HepG2 (cell line): ENCODE data around the gene SND1. TPM values are rescaled to one million over a fixed set of nuclear protein-coding genes. Genes with fewer than 3 reads are reported as not detected.

Experiments used
- ARNT2 ChIP-seq: sonication (generic); formaldehyde crosslinking; IDR thresholded peaks from 2 replicates; pipeline ENCODE4 v1.8.0; 2022; ENCODE audit warnings: mild to moderate bottlenecking, low read depth, missing genetic modification reagents, moderate library complexity
- ARNTL ChIP-seq: sonication (generic); formaldehyde crosslinking; IDR thresholded peaks from 2 replicates; pipeline ENCODE4 v1.4.0; 2020; ENCODE audit warnings: mild to moderate bottlenecking, missing genetic modification reagents
- ATF7-NPFF ChIP-seq: sonication (generic); formaldehyde crosslinking; IDR thresholded peaks from 2 replicates; pipeline ENCODE4 v1.8.1; 2023; ENCODE audit warnings: mild to moderate bottlenecking, low read depth, missing genetic modification reagents, moderate library complexity
- CTCF ChIP-seq: sonication (generic); formaldehyde crosslinking; IDR thresholded peaks from 2 replicates; pipeline ENCODE4 v1.5.0; 2020; ENCODE audit warnings: mild to moderate bottlenecking, missing genetic modification reagents, moderate library complexity
- HDAC2 ChIP-seq: sonication (generic); formaldehyde crosslinking; IDR thresholded peaks from 2 replicates; pipeline ENCODE4 v1.4.0; 2020; ENCODE audit warnings: missing genetic modification reagents
- HOXA5 ChIP-seq: sonication (generic); formaldehyde crosslinking; IDR thresholded peaks from 2 replicates; pipeline ENCODE4 v1.4.0; 2020; ENCODE audit warnings: missing genetic modification reagents
- LCORL ChIP-seq, 2 experiments: fragments of 450-650 bp in 1 of 2; sonication (generic) in 1 of 2; formaldehyde crosslinking in 1 of 2; IDR thresholded peaks; 2 replicates each; pipeline versions ENCODE4 v1.5.0 to v1.6.1; 2017 to 2020; ENCODE audit warnings: antibody characterized with exemption in 1 of 2, missing genetic modification reagents in 1 of 2
- NAIF1 ChIP-seq: sonication (generic); formaldehyde crosslinking; IDR thresholded peaks from 2 replicates; pipeline ENCODE4 v1.5.0; 2020; ENCODE audit warnings: mild to moderate bottlenecking, missing genetic modification reagents, borderline replicate concordance
- NR0B2 ChIP-seq: sonication (generic); formaldehyde crosslinking; IDR thresholded peaks from 2 replicates; pipeline ENCODE4 v1.4.0; 2020; ENCODE audit warnings: mild to moderate bottlenecking, missing genetic modification reagents
- POLR2A ChIP-seq, 2 experiments: IDR thresholded peaks; 2 replicates each; pipeline ENCODE4 v1.6.1; 2011; ENCODE audit warnings: low read depth in 2 of 2, low read length in 2 of 2, mild to moderate bottlenecking in 1 of 2, moderate library complexity in 1 of 2; ENCODE audit not compliant: insufficient read depth in 1 of 2
- POLR2AphosphoS5 ChIP-seq: IDR thresholded peaks from 2 replicates; pipeline ENCODE4 v1.6.1; 2012; ENCODE audit warnings: low read depth, low read length
- REST ChIP-seq, 2 experiments: IDR thresholded peaks; 2 replicates each; pipeline ENCODE4 v1.6.1; 2011 to 2012; ENCODE audit warnings: low read length in 2 of 2, borderline replicate concordance in 1 of 2, low read depth in 1 of 2, mild to moderate bottlenecking in 1 of 2, moderate library complexity in 1 of 2
- SAP130 ChIP-seq: IDR thresholded peaks from 2 replicates; pipeline ENCODE4 v1.6.1; 2016; ENCODE audit warnings: low read depth
- ZNF18 ChIP-seq: sonication (generic); formaldehyde crosslinking; IDR thresholded peaks from 2 replicates; pipeline ENCODE4 v1.8.0; 2022; ENCODE audit warnings: mild to moderate bottlenecking, missing genetic modification reagents; ENCODE audit not compliant: insufficient replicate concordance
- ZNF441 ChIP-seq: sonication (generic); formaldehyde crosslinking; IDR thresholded peaks from 2 replicates; pipeline ENCODE4 v1.7.0; 2021; ENCODE audit warnings: missing genetic modification reagents, borderline replicate concordance
- ZNF513 ChIP-seq: sonication (generic); formaldehyde crosslinking; conservative IDR thresholded peaks from 2 replicates; pipeline ENCODE4 v1.5.0; 2020; ENCODE audit warnings: missing genetic modification reagents
- ZSCAN12 ChIP-seq: sonication (generic); formaldehyde crosslinking; IDR thresholded peaks from 2 replicates; pipeline ENCODE4 v1.9.0; 2021; ENCODE audit warnings: mild to moderate bottlenecking, missing genetic modification reagents
- ZSCAN20 ChIP-seq: sonication (generic); formaldehyde crosslinking; IDR thresholded peaks from 2 replicates; pipeline ENCODE4 v1.4.0; 2020; ENCODE audit warnings: missing genetic modification reagents, mild to moderate bottlenecking, borderline replicate concordance
- ZSCAN22 ChIP-seq: sonication (generic); formaldehyde crosslinking; IDR thresholded peaks from 2 replicates; pipeline ENCODE4 v1.4.0; 2020; ENCODE audit warnings: mild to moderate bottlenecking, missing genetic modification reagents
- polyA plus RNA-seq, 8 experiments: library from polyadenylated mRNA; depleted of rRNA in 3 of 8; stranded (reverse) in 7 of 8; unstranded in 1 of 8; fragments of >200 nt; fragmentation: Illumina TruSeq in 4 of 8; extraction: Trizol in 4 of 8; gene quantifications; 2 replicates each; pipeline versions ENCODE4 v1.2.1 to v1.2.3, GENCODE V29; 2011 to 2016; ENCODE audit warnings: low read depth in 4 of 8, missing spikeins in 1 of 8, mixed read lengths in 1 of 8; ENCODE audit not compliant: insufficient read depth in 1 of 8
- total RNA-seq, 5 experiments: library from RNA; depleted of rRNA; stranded (reverse); fragments of >200 nt; fragmentation: Illumina TruSeq; extraction: Trizol; gene quantifications; 2 replicates each; pipeline ENCODE4 v1.2.3, GENCODE V29; 2016; ENCODE audit warnings: low read depth in 1 of 5

Gene SND1
- total and polyA plus RNA-seq, 2 of the 13 experiments (the other 11 are each of a cell fraction or from before 2014, with no cell fraction given) = 110 to 182 TPM

GRCh38 chr7:127651556-127652332 is at the start of gene SND1 (continued):
- peak; percentile 23 for TF ChIP-seq ZNF18 (CRISPR knock-in tag)
- TF ChIP-seq HOXA5 = peak; percentile 78
- no peak; the same call in 1 of the 2 replicates for TF ChIP-seq HDAC2
- TF ChIP-seq ARNTL = 0 out of 2 replicates have a peak, but pooled peaks have one; percentile 24
- TF ChIP-seq SAP130 = peak; percentile 95
- TF ChIP-seq LCORL (IDR thresholded peaks at IDR 0.05) = no peak
- TF ChIP-seq LCORL (CRISPR knock-in tag; IDR thresholded peaks at IDR 0.05) = peak; percentile 64
- 0 out of 2 replicates have a peak, but pooled peaks have one; percentile 30 for TF ChIP-seq ZSCAN12 (CRISPR knock-in tag)
- TF ChIP-seq ZNF441 (CRISPR knock-in tag) = peak; percentile 24; the same call in 1 of the 2 replicates
- TF ChIP-seq ZSCAN20 (CRISPR knock-in tag) = 0 out of 2 replicates have a peak, but pooled peaks have one; percentile 61
- 0 out of 2 replicates have a peak, but pooled peaks have one; percentile 50 for TF ChIP-seq ARNT2 (CRISPR knock-in tag)
- peak; percentile 67 for TF ChIP-seq POLR2AphosphoS5
- no peak for TF ChIP-seq ZSCAN22 (CRISPR knock-in tag)
- no peak; the same call in none of the 2 replicates for TF ChIP-seq NR0B2
- no peak for TF ChIP-seq CTCF
- TF ChIP-seq ZNF513 = no peak; the same call in 1 of the 2 replicates
- peak; percentile 60; the same call in 1 of the 2 replicates for TF ChIP-seq ATF7-NPFF (CRISPR knock-in tag)
- peak; percentile 90 to 93 for TF ChIP-seq POLR2A (IDR thresholded peaks at IDR 0.05; ENCODE audit: insufficient read depth in 1 of 2, low read depth in 2 of 2, low read length in 2 of 2)
- TF ChIP-seq NAIF1 (CRISPR knock-in tag) = peak; percentile 13; the same call in 1 of the 2 replicates
- TF ChIP-seq REST (IDR thresholded peaks at IDR 0.05; ENCODE audit: borderline replicate concordance in 1 of 2, low read depth in 1 of 2, low read length in 2 of 2) = peak in 1 of 2 experiments; percentile 57; a peak in 1 of 4 replicates
